GM21360 (cell line): Measurements from ENCODE around the gene ARHGAP29.

Experiments used
- ATAC-seq: cut with Tn5 transposase; IDR thresholded peaks from one replicate; pipeline ENCODE4 v1.9.1; 2021; ENCODE audit warnings: mild to moderate bottlenecking, moderate library complexity; ENCODE audit not compliant: unreplicated experiment

Gene ARHGAP29

GRCh38 chr1:94125551-94126514, 111.6 kb downstream of the ARHGAP29 start:
- no peak for ATAC-seq

- no peak for ATAC-seq
Observed at GRCh38 chr1:94124538-94124937, 112.8 kb downstream of the ARHGAP29 start.

- no peak for ATAC-seq
Observed at GRCh38 chr1:94122201-94122970, 115.0 kb downstream of the ARHGAP29 start.
